Measurements from ENCODE around the gene TWNK.

TWNK gene

DNA sequence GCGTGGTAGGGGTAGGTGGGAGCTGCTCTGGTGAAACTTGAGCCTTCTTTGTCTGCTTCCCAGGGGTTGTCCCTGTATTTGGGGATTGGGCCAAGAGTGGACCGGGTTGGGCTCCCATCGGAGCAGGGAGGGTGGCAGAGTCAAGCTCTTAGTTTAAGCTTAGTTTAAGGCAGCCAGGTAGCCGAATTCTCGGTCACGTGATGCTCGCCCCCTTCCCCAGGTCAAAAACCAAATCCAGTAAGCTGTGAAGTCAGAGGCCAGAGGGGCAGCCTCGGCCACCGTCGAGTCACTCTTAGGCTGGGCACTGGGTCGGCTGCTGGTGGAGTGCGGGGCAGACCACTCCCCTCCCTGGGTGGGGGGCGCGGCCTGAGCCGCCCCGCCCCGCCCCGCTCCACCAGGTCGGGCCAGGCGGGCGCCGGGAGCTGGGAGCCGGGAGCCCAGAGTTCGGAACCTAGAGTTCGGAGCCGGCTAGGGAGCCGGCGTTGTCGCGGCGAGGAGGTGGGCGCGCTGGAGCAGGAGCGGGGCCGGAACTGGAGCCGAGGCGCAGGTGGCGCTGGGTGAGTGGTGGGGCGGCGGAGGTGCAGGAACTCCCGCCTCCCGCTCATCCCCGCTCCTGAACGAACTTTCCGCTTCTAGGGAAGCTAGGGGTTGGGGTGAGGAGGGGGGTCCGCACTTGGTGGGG lies 9.5 kb downstream of the TWNK start:
- DNase-seq (ENCODE audit: low spot score) = no peak

- DNase-seq (ENCODE audit: low spot score) = peak; percentile 83
Observed at GRCh38 chr10:100997360-100998182, 10.2 kb downstream of the TWNK start.

DNA sequence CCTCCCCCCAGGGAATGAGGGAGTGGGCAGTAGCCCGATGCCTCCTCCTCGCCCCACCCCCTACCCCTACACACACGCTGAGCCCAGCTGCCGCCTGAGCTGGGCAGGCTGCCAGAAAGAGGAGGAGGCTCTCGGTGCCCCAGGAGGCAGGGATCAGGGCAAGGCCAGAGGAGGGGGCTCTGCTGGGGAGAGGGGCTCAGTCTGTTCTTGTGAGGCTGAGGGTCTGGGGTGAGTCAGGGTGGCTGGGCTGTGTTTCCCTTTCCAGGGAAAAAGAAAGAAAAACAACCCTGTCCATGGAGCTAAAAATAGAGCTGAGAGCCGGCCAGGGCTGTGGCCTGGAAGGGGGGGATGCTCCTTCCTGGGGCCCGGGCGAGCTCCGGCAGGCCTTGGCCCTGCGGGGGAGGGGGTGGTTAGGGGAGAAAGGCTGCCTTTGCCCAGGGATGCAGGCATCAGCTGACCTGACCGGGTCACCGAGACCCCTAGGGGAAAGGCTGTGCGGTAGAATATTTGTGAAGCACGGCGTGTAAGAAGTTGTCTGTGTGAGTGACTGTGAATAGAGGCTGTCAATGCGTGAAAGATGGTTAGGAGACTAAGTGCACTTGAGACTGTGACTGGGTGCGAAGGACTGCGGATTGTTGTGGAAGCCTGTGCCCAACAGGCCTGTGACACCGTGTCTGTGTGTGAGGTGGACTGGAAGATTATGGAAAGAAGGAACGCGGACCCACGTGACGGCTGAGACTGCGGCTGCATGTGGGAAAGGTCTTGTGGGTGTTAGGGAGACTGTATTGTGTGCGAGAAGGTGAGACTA lies 11.0 kb downstream of the TWNK start:
- peak; percentile 98 for DNase-seq (ENCODE audit: low spot score)

DNA sequence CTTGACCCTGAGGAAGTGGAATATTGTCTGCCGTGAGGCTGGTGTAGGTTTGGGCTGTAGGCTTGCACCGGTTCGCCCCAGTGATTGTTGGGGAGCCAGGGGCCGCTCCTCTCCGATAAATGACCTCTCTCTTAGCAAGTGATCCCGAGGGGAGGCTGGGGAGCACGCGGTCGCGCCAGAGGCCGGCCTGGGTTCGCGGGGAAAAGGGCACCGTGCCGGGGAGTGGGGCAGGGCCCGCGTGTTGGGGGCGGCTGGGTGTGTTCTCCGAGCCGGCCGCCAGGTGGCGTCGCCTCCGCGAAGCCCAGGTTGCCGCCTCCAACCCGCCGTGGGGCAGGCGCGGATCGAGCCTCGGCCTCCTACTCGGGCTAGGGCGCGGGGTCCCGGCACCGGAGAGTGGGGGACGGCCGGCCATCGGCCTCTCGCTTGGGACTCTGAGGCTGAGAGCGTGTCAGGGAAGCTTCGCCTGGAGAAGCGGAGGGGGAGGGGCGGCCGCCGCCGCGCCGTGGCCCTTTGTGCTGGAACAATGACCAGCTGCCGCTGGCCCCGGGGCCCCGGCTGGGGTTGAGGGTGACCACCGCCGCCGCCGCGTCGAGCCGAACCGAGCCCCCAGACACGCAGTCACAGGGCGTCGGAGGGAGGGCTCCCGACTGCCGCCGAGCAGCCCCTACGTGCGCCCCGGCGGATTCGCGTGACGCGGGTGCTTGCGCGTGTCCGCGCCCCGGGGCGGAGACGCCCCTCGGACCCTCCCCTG lies 11.8 kb downstream of the TWNK start:
- DNase-seq (ENCODE audit: low spot score) = peak; percentile 88

- DNase-seq (ENCODE audit: low spot score) = no peak
Observed at GRCh38 chr10:100999742-101000126, 12.4 kb downstream of the TWNK start, which contains the start of gene LZTS2. LZTS2 (plus strand) TSS chr10:100999808; CDS start chr10:101002539, 2,731 bp downstream.

- peak; percentile 55 for DNase-seq (ENCODE audit: low spot score)
Observed at GRCh38 chr10:101000127-101000914, 13.0 kb downstream of the TWNK start.

DNA sequence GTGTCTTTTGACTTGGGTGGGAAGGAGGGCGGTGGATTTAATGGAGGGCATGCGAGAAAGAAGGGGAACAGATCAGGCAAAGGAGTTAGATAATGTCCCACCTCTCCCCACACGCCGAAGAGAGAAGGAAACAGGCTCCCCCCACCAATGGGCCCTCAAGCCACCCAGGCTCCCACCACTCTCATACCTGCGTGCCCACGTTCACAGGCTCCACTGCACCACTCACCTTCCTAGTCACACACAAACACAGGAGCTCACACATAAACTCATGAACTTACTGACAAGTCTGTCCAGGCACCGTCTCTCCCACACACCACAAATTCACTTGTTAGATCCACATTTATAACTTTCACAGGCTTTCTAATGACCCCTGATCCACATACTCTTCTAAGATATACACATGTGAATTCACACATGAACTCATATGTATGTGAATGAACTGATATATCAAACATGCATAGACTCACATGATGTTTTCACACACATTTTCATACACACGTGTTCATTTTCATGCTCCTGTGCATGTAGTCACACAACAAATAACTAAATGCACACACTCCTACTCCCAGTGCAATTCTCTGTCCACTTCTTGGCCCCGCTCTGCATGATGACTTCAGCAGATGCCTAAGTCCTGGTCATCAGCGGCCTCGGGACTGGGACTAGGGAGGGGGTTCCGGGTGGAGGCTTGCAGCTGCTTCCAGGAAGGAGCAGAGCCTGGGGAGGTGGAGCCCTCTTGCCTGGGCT lies 13.7 kb downstream of the TWNK start:
- peak; percentile 91 for DNase-seq (ENCODE audit: low spot score)

GRCh38 chr10:101001659-101002035 lies 14.3 kb downstream of the TWNK start:
- DNase-seq (ENCODE audit: low spot score) = no peak

DNA sequence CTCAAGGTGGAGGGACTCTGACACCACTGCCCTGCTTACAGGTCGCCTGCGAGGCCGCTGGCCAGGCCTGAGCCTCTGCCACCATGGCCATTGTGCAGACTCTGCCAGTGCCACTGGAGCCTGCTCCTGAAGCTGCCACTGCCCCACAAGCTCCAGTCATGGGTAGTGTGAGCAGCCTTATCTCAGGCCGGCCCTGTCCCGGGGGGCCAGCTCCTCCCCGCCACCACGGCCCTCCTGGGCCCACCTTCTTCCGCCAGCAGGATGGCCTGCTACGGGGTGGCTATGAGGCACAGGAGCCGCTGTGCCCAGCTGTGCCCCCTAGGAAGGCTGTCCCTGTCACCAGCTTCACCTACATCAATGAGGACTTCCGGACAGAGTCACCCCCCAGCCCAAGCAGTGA lies 15.1 kb downstream of the TWNK start:
- no peak for DNase-seq (ENCODE audit: low spot score)

DNA sequence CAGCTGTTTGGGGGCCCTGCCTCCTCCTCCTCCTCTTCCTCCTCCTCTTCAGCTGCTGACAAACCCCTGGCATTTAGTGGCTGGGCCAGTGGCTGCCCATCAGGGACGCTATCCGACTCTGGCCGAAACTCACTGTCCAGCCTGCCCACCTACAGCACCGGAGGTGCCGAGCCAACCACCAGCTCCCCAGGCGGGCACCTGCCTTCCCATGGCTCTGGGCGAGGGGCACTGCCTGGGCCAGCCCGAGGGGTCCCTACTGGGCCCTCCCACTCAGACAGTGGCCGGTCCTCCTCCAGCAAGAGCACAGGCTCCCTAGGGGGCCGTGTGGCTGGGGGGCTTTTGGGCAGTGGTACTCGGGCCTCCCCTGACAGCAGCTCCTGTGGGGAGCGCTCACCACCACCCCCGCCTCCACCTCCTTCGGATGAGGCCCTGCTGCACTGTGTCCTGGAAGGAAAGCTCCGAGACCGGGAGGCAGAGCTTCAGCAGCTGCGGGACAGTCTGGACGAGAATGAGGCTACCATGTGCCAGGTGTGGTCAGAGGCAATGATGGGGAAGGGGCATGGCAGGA lies 16.4 kb downstream of the TWNK start:
- no peak for DNase-seq (ENCODE audit: low spot score)

DNA sequence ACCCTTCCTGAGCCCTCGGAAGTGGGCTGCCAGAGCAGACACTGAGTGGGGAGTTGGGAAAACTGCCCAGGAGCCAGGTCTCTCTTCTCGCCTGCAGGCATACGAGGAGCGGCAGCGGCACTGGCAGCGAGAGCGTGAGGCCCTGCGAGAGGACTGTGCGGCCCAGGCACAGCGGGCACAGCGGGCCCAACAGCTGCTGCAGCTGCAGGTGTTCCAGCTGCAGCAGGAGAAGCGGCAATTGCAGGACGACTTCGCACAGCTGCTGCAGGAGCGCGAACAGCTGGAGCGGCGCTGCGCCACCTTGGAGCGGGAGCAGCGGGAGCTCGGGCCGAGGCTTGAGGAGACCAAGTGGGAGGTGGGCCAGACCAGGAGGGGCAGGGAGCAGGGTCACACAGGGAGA lies 18.0 kb downstream of the TWNK start:
- DNase-seq (ENCODE audit: low spot score) = no peak

- no peak for DNase-seq (ENCODE audit: low spot score)
Observed at GRCh38 chr10:101005869-101006567, 18.7 kb downstream of the TWNK start.

DNA sequence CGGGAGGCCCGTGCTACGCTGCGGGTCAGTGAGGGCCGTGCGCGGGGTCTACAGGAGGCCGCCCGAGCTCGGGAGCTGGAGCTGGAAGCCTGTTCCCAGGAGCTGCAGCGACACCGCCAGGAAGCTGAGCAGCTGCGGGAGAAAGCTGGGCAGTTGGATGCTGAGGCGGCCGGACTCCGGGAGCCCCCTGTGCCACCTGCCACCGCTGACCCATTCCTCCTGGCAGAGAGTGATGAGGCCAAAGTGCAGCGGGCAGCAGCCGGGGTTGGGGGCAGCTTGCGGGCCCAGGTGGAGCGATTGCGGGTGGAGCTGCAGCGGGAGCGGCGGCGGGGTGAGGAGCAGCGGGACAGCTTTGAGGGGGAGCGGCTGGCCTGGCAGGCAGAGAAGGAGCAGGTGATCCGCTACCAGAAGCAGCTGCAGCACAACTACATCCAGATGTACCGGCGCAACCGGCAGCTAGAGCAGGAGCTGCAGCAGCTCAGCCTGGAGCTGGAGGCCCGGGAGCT lies 19.3 kb downstream of the TWNK start:
- peak; percentile 65 for DNase-seq (ENCODE audit: low spot score)

- DNase-seq (ENCODE audit: low spot score) = peak; percentile 49
Observed at GRCh38 chr10:101007099-101007711, 19.9 kb downstream of the TWNK start.

DNA sequence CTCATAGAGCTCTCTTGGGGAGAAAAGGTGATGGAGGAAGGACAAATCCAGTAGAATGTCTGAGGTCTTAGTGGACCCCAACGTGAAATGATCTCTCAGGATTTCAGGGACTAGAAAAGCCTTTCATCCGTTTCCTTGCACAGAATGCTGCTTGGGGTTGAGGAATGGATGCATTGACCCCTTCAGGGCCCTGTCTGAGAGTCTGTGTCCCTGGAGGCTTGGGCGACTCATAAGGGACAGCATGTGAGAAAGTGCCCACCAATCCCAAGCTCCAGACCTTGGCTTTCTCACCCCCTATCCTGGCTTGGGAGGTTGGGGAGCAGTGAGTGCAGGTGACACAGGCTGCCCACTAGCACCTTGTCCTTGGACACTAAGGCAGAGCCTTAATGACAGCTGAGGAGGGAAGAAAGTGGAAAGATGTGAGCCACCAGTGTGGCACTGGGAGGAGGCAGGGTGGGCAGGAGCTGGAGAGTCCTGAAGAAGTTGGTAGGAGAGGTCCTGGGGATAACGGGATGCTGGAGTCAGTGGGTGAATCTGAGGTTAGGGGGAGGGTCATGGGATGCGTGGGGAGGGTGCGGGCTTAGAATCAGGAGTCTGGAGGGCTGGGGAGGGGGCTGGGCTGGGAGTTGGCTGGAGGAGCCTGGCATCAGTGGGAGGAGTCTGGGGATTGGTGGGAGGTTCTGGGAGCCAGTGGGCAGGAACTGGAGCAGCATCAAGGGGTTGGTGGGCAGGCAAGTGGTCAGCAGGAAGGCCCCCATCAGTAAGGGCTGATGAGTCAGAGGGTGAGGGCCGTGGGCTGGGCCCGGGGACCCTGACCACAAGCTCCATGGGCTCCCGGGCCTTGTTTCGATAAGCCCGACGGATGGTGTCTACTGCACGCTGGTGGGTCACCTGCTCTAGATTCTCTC lies 20.8 kb downstream of the TWNK start:
- DNase-seq (ENCODE audit: low spot score) = peak; percentile 87

DNA sequence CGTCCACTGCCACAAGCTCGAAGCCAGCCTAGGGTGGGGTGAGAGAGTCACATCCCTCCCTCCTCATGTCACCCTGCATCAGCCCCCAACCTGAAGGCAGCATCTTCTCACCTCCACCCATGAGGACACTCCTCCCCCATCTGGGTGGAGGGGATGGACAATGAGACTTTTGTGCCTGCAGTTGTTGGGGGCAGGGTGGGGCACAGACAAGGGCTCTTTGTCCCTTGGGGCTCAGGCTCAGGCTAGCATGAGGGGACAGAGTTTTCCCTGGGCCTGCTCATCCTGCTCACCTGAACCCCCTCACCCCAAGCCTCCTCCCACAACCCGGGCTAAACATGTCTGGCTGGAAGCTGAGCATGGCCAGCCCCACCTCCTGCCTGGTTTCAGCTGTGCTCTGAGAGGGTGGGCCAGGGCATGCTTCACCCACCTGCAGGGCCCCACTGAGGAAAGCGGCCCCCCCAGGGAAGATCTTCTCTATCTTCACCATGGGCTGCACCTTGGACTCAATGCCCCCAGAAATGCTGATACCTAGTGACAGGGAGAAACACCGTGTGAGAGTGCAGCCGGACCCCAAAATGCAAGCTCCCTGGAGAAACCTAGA lies 21.6 kb downstream of the TWNK start:
- peak; percentile 94 for DNase-seq (ENCODE audit: low spot score)

DNA sequence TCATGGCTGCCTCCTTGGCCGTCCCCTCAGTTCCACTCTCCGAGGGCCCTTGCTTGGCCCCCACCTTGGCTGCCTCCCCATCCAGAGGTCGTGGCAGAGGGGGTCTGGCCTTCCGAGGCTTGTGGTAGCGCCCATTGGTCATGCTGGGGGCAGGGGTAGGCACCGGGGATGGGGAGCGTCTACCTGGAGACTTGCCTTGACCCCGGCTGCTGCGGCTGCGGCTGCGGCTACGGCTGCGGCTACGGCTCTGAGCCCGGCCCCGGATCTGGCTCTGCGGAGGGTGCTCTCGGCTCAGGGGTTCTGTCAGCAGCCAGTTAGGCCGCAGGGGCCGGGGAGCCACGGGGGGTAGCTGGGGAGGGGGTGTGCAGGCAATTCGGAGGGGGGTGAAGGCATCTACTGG lies 23.0 kb downstream of the TWNK start:
- DNase-seq (ENCODE audit: low spot score) = no peak
